HCT116 (cell line): ENCODE results near the gene PLA2G5.

Experiments
- CEBPB ChIP-seq: IDR thresholded peaks from 2 replicates; pipeline ENCODE4 v1.6.1; 2012; ENCODE audit warnings: low read depth
- EZH2 ChIP-seq: fragments of 200-600 bp; sonication (generic); IDR thresholded peaks from 2 replicates; pipeline ENCODE4 v1.6.1; 2017; ENCODE audit warnings: antibody characterized with exemption, mixed run types
- EZH2phosphoT487 ChIP-seq: fragments of 200-600 bp; IDR thresholded peaks from 2 replicates; pipeline ENCODE4 v1.6.1; 2018; ENCODE audit warnings: antibody characterized with exemption, borderline replicate concordance
- JUND ChIP-seq: IDR thresholded peaks from 2 replicates; pipeline ENCODE4 v1.6.1; 2012
- POLR2A ChIP-seq: IDR thresholded peaks from 2 replicates; pipeline ENCODE4 v1.7.0; 2011; ENCODE audit warnings: borderline replicate concordance; ENCODE audit not compliant: insufficient read depth, insufficient read length; ENCODE audit errors: extremely low read depth
- POLR2AphosphoS5 ChIP-seq: IDR thresholded peaks from 2 replicates; pipeline ENCODE4 v1.6.1; 2011; ENCODE audit warnings: mild to moderate bottlenecking, low read depth, low read length, moderate library complexity
- RAD21 ChIP-seq: IDR thresholded peaks from 2 replicates; pipeline ENCODE4 v1.6.1; 2012; ENCODE audit warnings: low read depth, mild to moderate bottlenecking
- SP1 ChIP-seq: IDR thresholded peaks from 2 replicates; pipeline ENCODE4 v1.6.1; 2012; ENCODE audit warnings: low read depth
- TCF7L2 ChIP-seq: IDR thresholded peaks from 2 replicates; pipeline ENCODE4 v1.7.0; 2011; ENCODE audit warnings: borderline replicate concordance, inconsistent platforms; ENCODE audit not compliant: insufficient read depth, insufficient read length; ENCODE audit errors: extremely low read depth
- YY1 ChIP-seq: IDR thresholded peaks from 2 replicates; pipeline ENCODE4 v1.6.1; 2011; ENCODE audit warnings: low read length, low read depth, moderate library complexity, mild to moderate bottlenecking; ENCODE audit not compliant: insufficient replicate concordance; ENCODE audit errors: extremely low read depth
- ZNF274 ChIP-seq: fragments of 200-500 bp; sonication (Bioruptor generic); IDR thresholded peaks from 2 replicates; pipeline ENCODE4 v1.6.1; 2014; ENCODE audit warnings: mild to moderate bottlenecking, low read depth, low read length, inconsistent platforms
- TF ChIP-seq, protein P1 (sequence below), 3 experiments: fragments of 200-600 bp in 1 of 3; sonication (generic) in 1 of 3; IDR thresholded peaks in 2 of 3; conservative IDR thresholded peaks in 1 of 3; 2 replicates each; pipeline ENCODE4 v1.5.1; 2012 to 2017; ENCODE audit warnings: low read depth in 2 of 3, low read length in 2 of 3, antibody characterized with exemption in 1 of 3, borderline replicate concordance in 1 of 3, control low read depth in 1 of 3, mild to moderate bottlenecking in 1 of 3, mixed read lengths in 1 of 3, mixed run types in 1 of 3, moderate library complexity in 1 of 3; ENCODE audit not compliant: insufficient read depth in 1 of 3
- TF ChIP-seq, protein P2 (sequence below): IDR thresholded peaks from 2 replicates; pipeline ENCODE4 v1.6.1; 2012

DNA sequence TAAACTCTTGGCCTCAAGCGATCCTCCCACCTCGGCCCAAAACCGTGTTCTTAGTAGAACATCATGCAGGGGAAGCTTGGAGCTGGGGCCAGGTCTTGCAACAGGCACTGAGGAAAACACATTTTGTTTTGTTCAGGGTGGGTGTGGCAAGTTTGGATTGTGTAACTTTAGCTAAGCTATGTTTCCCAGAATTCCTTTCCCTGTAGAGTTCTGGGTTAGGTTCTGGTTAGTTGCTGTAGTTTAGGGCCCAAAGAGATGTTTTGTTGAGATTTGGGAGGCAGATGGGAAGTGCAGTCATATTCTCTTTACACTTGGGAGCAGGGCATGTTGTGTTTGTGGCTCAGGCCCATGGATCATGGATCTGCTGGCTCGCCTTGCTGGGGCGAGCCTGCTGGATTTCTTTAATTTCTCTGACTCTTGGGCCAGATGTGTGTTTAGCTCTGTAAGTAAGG, 24.0 kb downstream of the PLA2G5 start:
- TF ChIP-seq, protein P1, sequence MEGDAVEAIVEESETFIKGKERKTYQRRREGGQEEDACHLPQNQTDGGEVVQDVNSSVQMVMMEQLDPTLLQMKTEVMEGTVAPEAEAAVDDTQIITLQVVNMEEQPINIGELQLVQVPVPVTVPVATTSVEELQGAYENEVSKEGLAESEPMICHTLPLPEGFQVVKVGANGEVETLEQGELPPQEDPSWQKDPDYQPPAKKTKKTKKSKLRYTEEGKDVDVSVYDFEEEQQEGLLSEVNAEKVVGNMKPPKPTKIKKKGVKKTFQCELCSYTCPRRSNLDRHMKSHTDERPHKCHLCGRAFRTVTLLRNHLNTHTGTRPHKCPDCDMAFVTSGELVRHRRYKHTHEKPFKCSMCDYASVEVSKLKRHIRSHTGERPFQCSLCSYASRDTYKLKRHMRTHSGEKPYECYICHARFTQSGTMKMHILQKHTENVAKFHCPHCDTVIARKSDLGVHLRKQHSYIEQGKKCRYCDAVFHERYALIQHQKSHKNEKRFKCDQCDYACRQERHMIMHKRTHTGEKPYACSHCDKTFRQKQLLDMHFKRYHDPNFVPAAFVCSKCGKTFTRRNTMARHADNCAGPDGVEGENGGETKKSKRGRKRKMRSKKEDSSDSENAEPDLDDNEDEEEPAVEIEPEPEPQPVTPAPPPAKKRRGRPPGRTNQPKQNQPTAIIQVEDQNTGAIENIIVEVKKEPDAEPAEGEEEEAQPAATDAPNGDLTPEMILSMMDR (IDR thresholded peaks at IDR 0.05 in 2 of 3, conservative IDR thresholded peaks at IDR 0.05 in 1 of 3; ENCODE audit: borderline replicate concordance in 1 of 3, insufficient read depth in 1 of 3, low read depth in 2 of 3, low read length in 2 of 3) = no peak
- TF ChIP-seq POLR2A (no peak), SP1 (no peak), JUND (no peak), POLR2AphosphoS5 (no peak), RAD21 (no peak), TCF7L2 (no peak), EZH2 (no peak), ZNF274 (no peak), CEBPB (no peak), YY1 (no peak), EZH2phosphoT487 (no peak)
- TF ChIP-seq, protein P2, sequence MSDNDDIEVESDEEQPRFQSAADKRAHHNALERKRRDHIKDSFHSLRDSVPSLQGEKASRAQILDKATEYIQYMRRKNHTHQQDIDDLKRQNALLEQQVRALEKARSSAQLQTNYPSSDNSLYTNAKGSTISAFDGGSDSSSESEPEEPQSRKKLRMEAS = no peak
